Caco-2 (cell line): ENCODE data around the gene C4orf36. TPM values are rescaled to one million over a fixed set of nuclear protein-coding genes. Genes with fewer than 3 reads are reported as not detected.

ENCODE experiments used
- Bru-seq: library from RNA; stranded (reverse); fragments of 400-500 nt; gene quantifications from one replicate; lab custom pipeline; 2021; lab: Mats Ljungman, UMichigan
- BruChase-seq, 2 experiments: library from RNA; stranded (reverse); fragments of 400-500 nt; gene quantifications; one replicate each; lab custom pipeline; 2021; lab: Mats Ljungman, UMichigan
- BruUV-seq: library from RNA; stranded (reverse); fragments of 400-500 nt; replicated peaks from 2 replicates; lab custom pipeline; 2021; lab: Mats Ljungman, UMichigan
- CTCF ChIA-PET: fragments of 300-600 bp; sonication (Branson Sonifier 250); formaldehyde crosslinking; loops from one replicate; lab custom pipeline; 2022; ENCODE audit warnings: antibody characterized with exemption; lab: Charles Lee
- POLR2A ChIA-PET: fragments of 300-600 bp; sonication (Branson Sonifier 250); formaldehyde crosslinking; loops from one replicate; lab custom pipeline; 2022; ENCODE audit warnings: antibody characterized with exemption; lab: Charles Lee
- DNase-seq, 2 experiments: peaks; one replicate each; pipeline versions ENCODE4 v3.0.0 to v3.0.0-alpha.2; 2020 to 2022
- H3K27me3 ChIP-seq: replicated peaks from 2 replicates; pipeline ENCODE4 v1.6.0; 2011; ENCODE audit warnings: low read length; ENCODE audit not compliant: control insufficient read depth, insufficient read depth
- H3K36me3 ChIP-seq: 2 replicates; pipeline ENCODE4 v1.5.1; 2011; ENCODE audit warnings: low read length; ENCODE audit not compliant: control insufficient read depth, insufficient read depth
- H3K4me1 ChIP-seq: fragments of 250-450 bp; sonication (Bioruptor Pico); 2 replicates; pipeline ENCODE4 v1.5.1; 2020; ENCODE audit warnings: mild to moderate bottlenecking
- H3K4me3 ChIP-seq: 2 replicates; pipeline ENCODE4 v1.5.1; 2011; ENCODE audit warnings: low read depth, mild to moderate bottlenecking, control low read depth, low read length
- H3K9me3 ChIP-seq: fragments of 250-450 bp; sonication (Bioruptor Pico); 2 replicates; pipeline ENCODE4 v1.5.1; 2020; ENCODE audit warnings: mild to moderate bottlenecking, moderate library complexity
- H3K27ac Mint-ChIP-seq: one replicate; pipeline ENCODE4 v1.8.0; 2022; ENCODE audit warnings: mixed read lengths; ENCODE audit not compliant: unreplicated experiment
- H3K27me3 Mint-ChIP-seq: one replicate; pipeline ENCODE4 v1.8.0; 2022; ENCODE audit warnings: mixed read lengths; ENCODE audit not compliant: insufficient read depth, unreplicated experiment
- H3K36me3 Mint-ChIP-seq: one replicate; pipeline ENCODE4 v1.8.0; 2022; ENCODE audit warnings: mild to moderate bottlenecking, mixed read lengths; ENCODE audit not compliant: insufficient read depth, unreplicated experiment
- H3K4me1 Mint-ChIP-seq: one replicate; pipeline ENCODE4 v1.8.0; 2022; ENCODE audit warnings: low read depth, mixed read lengths; ENCODE audit not compliant: unreplicated experiment
- H3K4me3 Mint-ChIP-seq: one replicate; pipeline ENCODE4 v1.8.0; 2022; ENCODE audit warnings: mild to moderate bottlenecking, moderate library complexity, mixed read lengths; ENCODE audit not compliant: unreplicated experiment
- H3K9me3 Mint-ChIP-seq: one replicate; pipeline ENCODE4 v1.8.0; 2022; ENCODE audit warnings: mixed read lengths; ENCODE audit not compliant: unreplicated experiment
- CTCF ChIP-seq, 2 experiments: fragments of 200-600 bp in 1 of 2; IDR thresholded peaks; 1 replicate in 1 of 2; 2 replicates in 1 of 2; pipeline versions ENCODE4 v1.5.1 to v1.8.0; 2011 to 2022; ENCODE audit warnings: antibody characterized with exemption in 1 of 2, control low read depth in 1 of 2, inconsistent platforms in 1 of 2, low read depth in 1 of 2, low read length in 1 of 2, mild to moderate bottlenecking in 1 of 2, moderate library complexity in 1 of 2; ENCODE audit not compliant: insufficient read depth in 1 of 2, severe bottlenecking in 1 of 2, unreplicated experiment in 1 of 2
- intact Hi-C: fragments of 100-400 bp; cut with micrococcal nuclease; formaldehyde crosslinking; loops from one replicate; pipeline ENCODE4 v1.10.0; 2022; ENCODE audit not compliant: unreplicated experiment
- long read RNA-seq: library from polyadenylated mRNA; stranded (forward); transcript quantifications from one replicate; pipeline ENCODE4 v2.0.0, GENCODE V29; 2022
- total RNA-seq: library from RNA; stranded (reverse); gene quantifications from 2 replicates; pipeline ENCODE4 v1.2.3, GENCODE V29; 2022

The C4orf36 gene, protein sequence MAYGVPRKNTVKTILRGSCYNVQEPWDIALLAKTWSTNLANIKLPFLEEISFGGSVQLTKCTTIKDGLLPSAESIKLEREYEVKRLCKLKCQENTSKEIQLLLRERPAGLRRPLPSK
- 2.2 and 2.4 TPM in 2 replicates for total RNA-seq
- Bru-seq, nascent RNA = percentile 37 among the genes with signal in this experiment
- percentile 30 among the genes with signal in this experiment for BruChase-seq, experiment 1, labeled RNA remaining after a 2-hour chase
- BruChase-seq, experiment 2, labeled RNA remaining after a 6-hour chase = percentile 36 among the genes with signal in this experiment
- long read RNA-seq, partial matches to known transcripts = 0 of 5 reads
- long read RNA-seq, other reads (novel, unspliced or antisense) = 4 of 5 reads

DNA sequence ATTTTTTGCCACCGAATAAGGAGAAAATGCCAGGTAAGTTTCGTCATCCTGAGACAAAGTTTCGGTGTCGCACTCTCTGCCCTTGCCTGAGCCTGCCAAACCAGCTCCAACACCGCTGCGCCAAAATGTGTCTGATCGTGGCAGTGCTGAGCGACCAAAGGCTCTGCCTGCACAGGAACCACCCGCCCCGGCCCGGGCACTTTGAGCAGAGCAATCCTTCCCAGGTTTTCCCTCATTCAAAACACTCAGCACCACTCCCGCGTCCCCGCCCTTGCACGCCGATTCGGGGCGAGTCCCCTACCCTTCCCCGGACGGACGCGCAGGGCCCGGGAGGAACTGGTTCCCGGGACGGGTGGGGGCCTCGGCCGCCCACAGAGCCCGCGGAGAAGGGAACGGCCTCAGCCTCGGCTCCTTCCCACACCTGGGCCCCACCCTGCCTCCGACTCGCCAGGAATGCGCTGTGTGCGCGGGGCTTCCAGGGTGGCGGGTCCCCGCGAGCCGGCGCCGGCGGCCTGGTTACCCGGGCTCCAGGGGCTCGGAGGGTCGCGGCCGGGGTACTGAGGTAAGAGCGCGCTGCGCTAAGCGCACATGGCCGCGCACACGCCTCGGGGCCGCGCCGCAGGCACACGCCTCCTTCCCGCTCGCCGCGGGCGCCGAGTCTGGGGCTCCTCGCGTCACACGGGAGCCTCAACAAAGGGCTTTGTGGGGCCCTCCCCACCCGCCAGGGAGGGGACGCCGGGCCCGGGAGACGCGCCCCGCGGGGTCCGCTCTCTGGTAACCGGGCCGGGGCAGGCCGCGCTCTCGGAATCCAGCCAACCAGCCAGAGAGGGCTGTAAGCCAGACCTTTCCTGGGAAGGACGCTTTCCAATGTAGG lies at the start of gene C4orf36:
Gene C4orf36, minus strand, starts transcription at position 661 of the 874 bp plus-strand sequence. CDS start 902 bp downstream, outside the sequence.
- no peak for TF ChIP-seq CTCF (IDR thresholded peaks at IDR 0.05; ENCODE audit: insufficient read depth in 1 of 2, low read depth in 1 of 2, low read length in 1 of 2, severe bottlenecking in 1 of 2, unreplicated experiment in 1 of 2)
- Histone ChIP-seq H3K4me1 (no peaks in the 10 kb centered on the region), H3K27me3 (no peaks in the 10 kb centered on the region), H3K9me3 (no peaks in the 10 kb centered on the region), H3K36me3 (no peaks in the 10 kb centered on the region), H3K4me3 (peak within 1 kb of the TSS; percentile 72)
- Mint-ChIP-seq H3K9me3 (no peaks in the 10 kb centered on the region), H3K4me3 (peak within 1 kb of the TSS; percentile 80), H3K27ac (peak within 1 kb of the TSS; percentile 88), H3K4me1 (peaks cover 6% of the 10 kb centered on the region), H3K36me3 (no peaks in the 10 kb centered on the region), H3K27me3 (no peaks in the 10 kb centered on the region)
- peak; percentile 83 to 85 for DNase-seq
- POLR2A ChIA-PET = no interaction called here
- intact Hi-C loops = loop anchor here (5.0 kb wide), 2 partner anchors 35 to 100 kb away; no protein-coding TSS in a partner anchor
- CTCF ChIA-PET = interaction anchor here (0.6 to 1.2 kb wide), 3 partner anchors 232 to 396 kb away, joined by 3 to 4 read pairs (median 3); no protein-coding TSS in a partner anchor
- BruUV-seq = no TSS peak

DNA sequence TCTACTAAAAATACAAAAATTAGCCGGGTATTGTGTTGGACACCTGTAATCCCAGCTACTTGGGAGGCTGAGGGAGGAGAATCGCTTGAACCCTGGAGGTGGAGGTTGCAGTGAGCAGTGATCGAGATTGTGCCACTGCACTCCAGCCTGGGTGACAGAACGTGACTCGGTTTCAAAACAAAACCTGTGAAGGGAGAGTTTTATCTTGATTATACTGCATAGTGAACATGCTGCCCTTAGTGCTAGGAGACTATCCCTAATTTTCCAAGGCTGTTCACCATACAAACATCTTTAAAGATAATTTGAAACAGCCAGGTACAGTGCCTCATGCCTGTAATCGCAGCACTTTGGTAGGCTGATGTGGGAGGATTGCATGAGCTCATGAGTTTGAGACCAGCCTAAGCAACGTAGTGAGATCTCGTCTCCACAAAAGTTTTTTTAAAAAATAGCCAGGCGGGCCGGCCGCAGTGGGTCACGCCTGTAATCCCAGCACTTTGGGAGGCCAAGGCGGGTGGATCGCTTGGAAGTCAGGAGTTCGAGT lies 48.8 kb upstream of the C4orf36 start:
- POLR2A ChIA-PET = interaction anchor here (0.5 to 0.6 kb wide), 2 partner anchors 62 to 72 kb away, joined by 4 to 10 read pairs; no protein-coding TSS in a partner anchor
- Mint-ChIP-seq H3K27ac (no peak overlapping the region), H3K9me3 (no peaks in the 10 kb centered on the region), H3K36me3 (no peaks in the 10 kb centered on the region), H3K4me3 (no peak overlapping the region), H3K4me1 (peaks cover 7% of the 10 kb centered on the region), H3K27me3 (no peaks in the 10 kb centered on the region)
- BruUV-seq = no TSS peak
- Histone ChIP-seq H3K4me3 (no peak overlapping the region), H3K27me3 (no peaks in the 10 kb centered on the region), H3K9me3 (no peaks in the 10 kb centered on the region), H3K4me1 (peaks cover 32% of the 10 kb centered on the region), H3K36me3 (no peaks in the 10 kb centered on the region)
- CTCF ChIA-PET = interaction anchor here (2.5 kb wide), 1 partner anchor 19 kb away, joined by 8 read pairs; no protein-coding TSS in a partner anchor
- intact Hi-C loops = no loop called here
- no peak for DNase-seq
- no peak for TF ChIP-seq CTCF (IDR thresholded peaks at IDR 0.05; ENCODE audit: insufficient read depth in 1 of 2, low read depth in 1 of 2, low read length in 1 of 2, severe bottlenecking in 1 of 2, unreplicated experiment in 1 of 2)
